BJ (cell line): Measurements from ENCODE around the gene CFI. TPM values are rescaled to one million over a fixed set of nuclear protein-coding genes. Genes with fewer than 3 reads are reported as not detected.

Source experiments
- CTCF ChIA-PET: fragments of 350-600 bp; formaldehyde crosslinking; extraction: SDS; loops from one replicate; lab custom pipeline; 2021; ENCODE audit warnings: antibody characterized with exemption, inconsistent platforms; lab: Yijun Ruan, JAX
- POLR2A ChIA-PET: fragments of 300-600 bp; sonication (Branson Sonifier 250); formaldehyde crosslinking; extraction: SDS; loops from one replicate; lab custom pipeline; 2021; ENCODE audit warnings: antibody characterized with exemption; lab: Charles Lee
- DNase-seq: peaks from one replicate; pipeline ENCODE4 v3.0.0-alpha.2; 2011; ENCODE audit warnings: low read depth
- H3K27me3 ChIP-seq: 2 replicates; pipeline ENCODE4 v1.6.0; 2011; ENCODE audit warnings: low read length; ENCODE audit not compliant: control insufficient read depth, insufficient read depth
- H3K36me3 ChIP-seq: 2 replicates; pipeline ENCODE4 v1.5.1; 2011; ENCODE audit warnings: low read length; ENCODE audit not compliant: control insufficient read depth, insufficient read depth
- H3K4me3 ChIP-seq: 2 replicates; pipeline ENCODE4 v1.5.1; 2011; ENCODE audit warnings: low read depth, mild to moderate bottlenecking, control low read depth, low read length
- CTCF ChIP-seq: IDR thresholded peaks from 2 replicates; pipeline ENCODE4 v1.5.1; 2011; ENCODE audit warnings: low read depth, mild to moderate bottlenecking, control low read depth, inconsistent platforms, low read length, moderate library complexity; ENCODE audit not compliant: insufficient read depth
- polyA plus RNA-seq: library from polyadenylated mRNA; depleted of rRNA; stranded (reverse); fragments of >200 nt; gene quantifications from 2 replicates; pipeline ENCODE4 v1.2.3, GENCODE V29; 2011

CFI gene
- polyA plus RNA-seq, 1 experiment, result 1.3 TPM

GRCh38 chr4:109754093-109754857, 47.5 kb downstream of the CFI start:
- POLR2A ChIA-PET, result no interaction called here
- Histone ChIP-seq H3K27me3 (no peaks in the 10 kb centered on the region), H3K4me3 (no peak overlapping the region), H3K36me3 (no peaks in the 10 kb centered on the region)
- no peak for DNase-seq
- no peak for TF ChIP-seq CTCF
- CTCF ChIA-PET, result no interaction called here

- no peak overlapping the region for H3K4me3 ChIP-seq
- no peak for TF ChIP-seq CTCF
- ChIA-PET CTCF (interaction anchor here (0.7 kb wide), 1 partner anchor 22 kb away, joined by 3 read pairs; no protein-coding TSS in a partner anchor), POLR2A (no interaction called here)
- H3K27me3 ChIP-seq, result no peaks in the 10 kb centered on the region; the same call in 1 of the 2 replicates
- H3K36me3 ChIP-seq, result no peaks in the 10 kb centered on the region
- DNase-seq, result no peak
Measured at GRCh38 chr4:109752525-109752924, 49.3 kb downstream of the CFI start.

- no peak for TF ChIP-seq CTCF
- DNase-seq, result no peak
- Histone ChIP-seq H3K36me3 (no peaks in the 10 kb centered on the region), H3K27me3 (no peaks in the 10 kb centered on the region; the same call in 1 of the 2 replicates), H3K4me3 (no peak overlapping the region)
- POLR2A ChIA-PET, result no interaction called here
- CTCF ChIA-PET, result interaction anchor here (0.7 kb wide), 1 partner anchor 21 kb away, joined by 3 read pairs; no protein-coding TSS in a partner anchor
Measured at GRCh38 chr4:109751852-109752251, 49.9 kb downstream of the CFI start.

GRCh38 chr4:109750652-109751244, 51.1 kb downstream of the CFI start:
- Histone ChIP-seq H3K27me3 (peaks cover 2% of the 10 kb centered on the region; the same call in 1 of the 2 replicates), H3K4me3 (no peak overlapping the region), H3K36me3 (no peaks in the 10 kb centered on the region)
- DNase-seq, result no peak
- no peak for TF ChIP-seq CTCF
- POLR2A ChIA-PET, result no interaction called here
- CTCF ChIA-PET, result no interaction called here

GRCh38 chr4:109749388-109750082, 52.3 kb downstream of the CFI start:
- ChIA-PET POLR2A (no interaction called here), CTCF (no interaction called here)
- DNase-seq, result no peak
- no peak overlapping the region for H3K4me3 ChIP-seq
- H3K36me3 ChIP-seq, result no peaks in the 10 kb centered on the region
- TF ChIP-seq CTCF, result no peak
- H3K27me3 ChIP-seq, result peaks cover 2% of the 10 kb centered on the region; the same call in 1 of the 2 replicates
